RCC 7860 (cell line): ENCODE results near the gene U2AF2.

ENCODE experiments used
- DNase-seq: peaks from one replicate; pipeline ENCODE4 v3.0.0-alpha.2; 2015; ENCODE audit warnings: low spot score
- FAIRE-seq: peaks from 2 replicates; lab custom pipeline; 2012; peaks lifted over from hg19 to GRCh38; lab: Jason Lieb, UNC

Gene U2AF2

DNA sequence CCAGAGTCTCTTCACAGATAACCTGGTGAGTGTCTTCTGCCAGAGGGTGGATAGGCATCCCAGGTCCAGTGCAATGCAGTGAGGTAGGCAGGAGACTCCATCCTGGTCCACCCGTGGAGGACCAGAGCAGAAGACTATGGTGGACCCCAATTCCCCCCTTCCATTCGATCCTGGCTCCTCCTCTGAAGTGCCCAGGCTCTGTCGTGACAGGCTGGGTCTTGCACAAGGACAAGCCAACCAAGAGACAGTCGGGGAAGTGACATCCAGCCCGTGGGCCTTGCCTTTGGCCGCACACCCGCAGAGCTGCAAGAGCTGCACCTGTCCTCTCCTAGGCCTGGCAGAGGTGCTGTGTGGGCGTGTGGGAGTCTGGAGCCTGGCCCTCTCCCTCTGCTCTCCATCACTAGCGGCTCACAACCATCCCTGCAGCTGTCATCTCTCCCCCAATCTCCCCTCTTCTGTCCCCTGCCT lies 33.6 kb upstream of the U2AF2 start:
- DNase-seq (no peak), FAIRE-seq (no peak)

DNA sequence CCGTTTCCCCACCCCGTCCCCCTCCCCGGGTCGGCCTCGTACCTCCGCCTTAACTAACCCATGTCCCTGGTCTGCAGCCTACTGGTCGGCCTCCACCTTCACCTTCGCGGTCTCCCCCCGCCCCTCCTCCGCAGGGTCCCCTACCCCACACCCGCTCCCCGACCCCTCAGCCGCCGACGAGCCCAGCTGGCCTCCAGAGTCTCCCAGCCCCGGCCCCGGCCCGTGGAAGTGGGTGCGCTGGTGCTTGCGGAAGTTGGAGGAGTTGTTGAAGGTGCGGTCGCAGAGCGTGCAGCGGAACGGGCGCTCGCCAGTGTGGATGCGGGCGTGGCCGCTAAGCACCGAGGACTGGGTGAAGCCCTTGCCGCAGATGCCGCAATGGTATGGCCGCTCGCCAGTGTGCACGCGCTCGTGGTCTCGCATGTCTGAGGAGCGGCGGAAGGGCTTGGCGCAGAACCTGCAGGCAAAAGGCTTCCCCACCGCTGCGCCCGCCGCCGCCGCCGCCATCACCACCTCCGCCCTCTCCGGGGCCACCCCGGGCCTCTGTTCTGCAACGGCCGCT lies 33.1 kb upstream of the U2AF2 start:
- no peak for FAIRE-seq
- DNase-seq: no peak

GRCh38 chr19:55622242-55622969 lies 32.4 kb upstream of the U2AF2 start:
- no peak for DNase-seq
- FAIRE-seq: no peak

GRCh38 chr19:55623130-55623529 lies 31.7 kb upstream of the U2AF2 start:
- DNase-seq (no peak), FAIRE-seq (no peak)

GRCh38 chr19:55623561-55623960 lies 31.3 kb upstream of the U2AF2 start:
- DNase-seq (no peak), FAIRE-seq (no peak)

DNA sequence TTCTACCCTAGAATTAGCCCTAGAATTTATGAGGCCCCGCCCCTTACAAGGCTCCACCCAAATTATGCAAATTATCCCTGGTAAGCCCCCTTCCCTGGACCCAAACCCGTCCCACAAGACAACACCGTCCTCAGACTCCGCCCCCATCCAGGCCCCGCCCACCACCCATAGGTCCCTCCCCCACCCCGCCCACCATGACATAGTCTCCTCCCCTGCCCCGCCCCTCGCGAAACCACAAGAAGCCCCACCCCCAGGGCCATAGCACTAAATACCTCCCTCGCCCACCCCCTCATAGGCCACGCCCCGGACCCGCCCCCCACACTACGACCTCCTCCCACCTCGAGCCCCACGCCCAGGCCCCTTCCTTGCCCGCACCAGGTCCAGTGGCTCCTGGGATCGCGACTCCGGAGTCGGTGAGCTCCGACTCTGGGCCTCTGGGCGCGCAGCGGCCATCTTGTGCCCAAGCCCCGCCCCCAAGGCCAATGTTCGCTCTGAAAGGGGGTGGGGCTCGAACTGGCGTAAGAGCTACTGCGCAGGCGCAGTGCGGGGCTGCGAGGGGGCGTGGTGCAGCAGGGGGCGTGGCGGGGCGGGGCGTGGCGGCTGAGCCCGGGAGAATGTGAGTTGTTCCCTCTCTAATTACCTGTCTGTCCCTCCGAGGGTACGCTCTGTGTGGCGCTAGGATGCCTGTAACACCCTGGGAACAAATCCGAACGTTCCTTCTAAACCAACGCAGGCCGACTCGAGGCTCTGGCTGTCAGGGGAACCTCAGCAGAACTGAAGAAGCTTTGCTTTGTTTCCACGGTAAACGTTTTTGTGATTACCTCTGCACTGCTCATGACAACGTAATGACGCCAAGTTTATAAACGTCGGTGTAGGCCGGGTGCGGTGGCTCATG lies 30.5 kb upstream of the U2AF2 start, which contains the start of gene ZNF784:
Gene ZNF784 (minus strand): TSS at position 458 of the 895 bp plus-strand sequence. CDS start 5 bp downstream, at position 453.
- no peak for FAIRE-seq
- DNase-seq: peak; percentile 76

GRCh38 chr19:55625004-55625326 lies 29.9 kb upstream of the U2AF2 start:
- DNase-seq: no peak
- no peak for FAIRE-seq

DNA sequence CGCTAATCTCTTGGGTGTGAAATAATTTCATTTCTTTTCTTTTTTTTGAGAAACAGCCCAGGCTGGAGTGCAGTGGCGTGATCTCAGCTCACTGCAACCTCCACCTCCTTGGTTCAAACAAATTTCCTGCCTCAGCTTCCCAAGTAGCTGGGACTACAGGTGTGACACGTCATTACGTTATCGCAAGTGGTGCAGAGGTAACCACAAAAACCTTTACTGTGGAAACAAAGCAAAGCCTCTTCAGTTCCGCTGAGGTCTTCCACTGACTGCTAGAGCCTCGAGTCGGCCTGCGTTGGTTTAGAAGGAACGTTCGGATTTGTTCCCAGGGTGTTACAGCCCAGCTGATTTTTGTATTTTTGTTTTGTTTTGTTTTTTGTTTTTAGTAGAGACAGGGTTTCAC lies 28.5 kb upstream of the U2AF2 start:
- DNase-seq: no peak
- no peak for FAIRE-seq

- DNase-seq (peak; percentile 62), FAIRE-seq (no peak)
These were observed 22.4 kb upstream of the U2AF2 start for GRCh38 chr19:55632463-55632834.

DNA sequence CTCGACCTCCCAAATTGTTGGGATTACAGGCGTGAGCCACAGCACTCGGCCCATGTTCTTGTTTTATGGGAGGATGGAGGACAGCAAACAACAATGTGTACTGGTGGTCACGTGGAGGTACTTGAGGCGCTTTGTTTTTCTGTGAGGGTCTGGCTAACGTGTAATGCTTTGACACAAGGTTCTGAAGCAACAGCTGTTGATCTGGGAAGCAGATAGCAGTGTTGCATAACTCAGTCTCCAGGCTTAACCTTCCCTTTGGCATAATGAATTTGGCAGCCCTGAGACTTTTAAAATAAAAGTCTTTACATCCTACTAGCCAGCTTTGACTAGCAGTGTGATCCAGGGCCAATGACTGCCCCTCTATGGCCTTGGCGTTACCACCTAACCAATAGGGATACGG lies 21.0 kb upstream of the U2AF2 start:
- no peak for DNase-seq
- no peak for FAIRE-seq

DNA sequence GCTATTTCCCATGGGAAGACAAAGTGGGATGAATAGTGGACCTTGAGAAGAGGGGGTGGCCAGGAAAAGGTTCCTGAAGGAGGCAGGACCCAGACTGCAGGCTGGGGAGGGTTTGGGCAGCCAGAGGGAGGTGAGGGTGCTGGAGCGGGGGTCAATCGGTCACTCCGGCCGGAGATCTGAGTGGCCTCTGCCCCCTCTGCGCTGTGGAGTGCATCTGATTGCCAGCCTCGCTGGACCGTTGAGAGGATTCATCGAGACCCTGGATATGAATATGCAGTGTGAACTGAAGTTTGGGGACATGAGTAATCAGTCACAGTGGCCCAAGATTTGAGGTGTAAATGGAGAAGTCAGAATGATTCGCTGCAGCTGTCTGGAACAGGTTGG lies 19.5 kb upstream of the U2AF2 start:
- FAIRE-seq: no peak
- DNase-seq: no peak

- no peak for DNase-seq
These were observed 18.9 kb upstream of the U2AF2 start for GRCh38 chr19:55635856-55636440.

DNA sequence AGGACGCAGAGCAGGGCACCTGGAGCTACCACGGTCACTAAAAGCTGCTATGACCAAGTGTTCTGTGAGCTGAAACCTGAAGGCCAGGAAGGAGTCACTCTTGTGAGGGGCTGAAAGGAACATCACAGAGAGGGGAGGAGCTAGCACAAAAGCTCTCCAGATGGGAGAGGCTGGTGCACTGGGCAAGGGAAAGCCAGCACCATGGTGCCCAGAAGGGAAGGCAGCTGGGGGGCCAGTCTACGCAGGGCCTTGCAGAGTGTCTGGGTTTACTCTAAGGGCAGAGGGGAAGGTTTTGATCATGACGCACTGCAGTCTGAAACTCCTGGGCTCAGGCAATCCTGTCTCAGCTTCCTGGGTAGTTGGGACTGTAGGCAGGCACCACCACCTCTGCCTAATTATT lies 18.1 kb upstream of the U2AF2 start:
- no peak for DNase-seq
- FAIRE-seq: no peak

More at GRCh38 chr19:55635856-55636440, 18.9 kb upstream of the U2AF2 start:
- no peak for FAIRE-seq

DNA sequence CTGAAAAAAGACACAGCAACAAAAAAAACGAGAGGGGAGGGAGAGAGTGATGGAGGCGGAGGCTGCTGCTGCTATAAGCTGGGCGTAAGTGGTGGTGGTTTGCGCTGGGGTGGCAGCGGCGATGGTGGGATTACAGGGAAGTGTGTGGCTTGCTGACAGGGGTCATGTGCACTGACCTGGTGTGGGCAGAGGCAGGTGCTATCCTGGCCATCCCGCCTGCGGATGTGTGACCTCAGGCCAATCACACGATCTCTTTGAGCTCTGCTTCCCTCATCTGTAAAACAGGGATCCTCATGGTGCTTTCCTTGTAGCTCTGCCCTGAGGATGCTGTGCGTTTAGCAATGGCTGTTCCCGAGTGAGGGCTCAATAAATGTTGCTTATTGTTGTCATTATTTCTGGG lies 17.3 kb upstream of the U2AF2 start:
- DNase-seq (no peak), FAIRE-seq (no peak)

GRCh38 chr19:55638864-55639359 lies 15.9 kb upstream of the U2AF2 start:
- DNase-seq: no peak
- no peak for FAIRE-seq

DNA sequence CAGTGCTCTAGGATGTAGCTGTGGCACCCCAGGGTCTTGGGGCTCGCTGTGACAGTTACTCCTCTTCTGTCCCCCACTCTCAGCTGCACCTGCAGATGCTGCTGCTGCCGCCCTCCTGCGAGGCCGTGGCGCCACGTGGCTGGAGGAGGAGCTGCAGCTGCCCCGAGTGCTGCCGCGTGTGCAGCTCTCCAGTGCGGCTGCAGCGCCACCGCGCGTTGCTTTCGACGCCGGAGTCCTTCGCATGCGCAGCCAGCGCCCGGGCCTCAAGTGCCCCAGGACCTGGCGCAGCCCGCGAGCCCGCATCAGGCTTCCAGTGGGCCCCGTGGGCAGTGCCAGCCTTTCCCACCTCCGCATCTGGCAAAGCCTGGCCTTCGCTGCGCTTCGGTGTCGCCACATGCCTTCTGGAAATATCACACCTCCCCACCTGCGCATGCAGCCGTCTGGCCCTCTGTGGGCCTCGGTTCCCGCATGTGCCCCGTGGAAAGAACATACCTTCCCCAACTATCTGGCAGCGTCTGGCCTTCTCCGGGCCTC lies 14.7 kb upstream of the U2AF2 start:
- DNase-seq: no peak
- FAIRE-seq: no peak

DNA sequence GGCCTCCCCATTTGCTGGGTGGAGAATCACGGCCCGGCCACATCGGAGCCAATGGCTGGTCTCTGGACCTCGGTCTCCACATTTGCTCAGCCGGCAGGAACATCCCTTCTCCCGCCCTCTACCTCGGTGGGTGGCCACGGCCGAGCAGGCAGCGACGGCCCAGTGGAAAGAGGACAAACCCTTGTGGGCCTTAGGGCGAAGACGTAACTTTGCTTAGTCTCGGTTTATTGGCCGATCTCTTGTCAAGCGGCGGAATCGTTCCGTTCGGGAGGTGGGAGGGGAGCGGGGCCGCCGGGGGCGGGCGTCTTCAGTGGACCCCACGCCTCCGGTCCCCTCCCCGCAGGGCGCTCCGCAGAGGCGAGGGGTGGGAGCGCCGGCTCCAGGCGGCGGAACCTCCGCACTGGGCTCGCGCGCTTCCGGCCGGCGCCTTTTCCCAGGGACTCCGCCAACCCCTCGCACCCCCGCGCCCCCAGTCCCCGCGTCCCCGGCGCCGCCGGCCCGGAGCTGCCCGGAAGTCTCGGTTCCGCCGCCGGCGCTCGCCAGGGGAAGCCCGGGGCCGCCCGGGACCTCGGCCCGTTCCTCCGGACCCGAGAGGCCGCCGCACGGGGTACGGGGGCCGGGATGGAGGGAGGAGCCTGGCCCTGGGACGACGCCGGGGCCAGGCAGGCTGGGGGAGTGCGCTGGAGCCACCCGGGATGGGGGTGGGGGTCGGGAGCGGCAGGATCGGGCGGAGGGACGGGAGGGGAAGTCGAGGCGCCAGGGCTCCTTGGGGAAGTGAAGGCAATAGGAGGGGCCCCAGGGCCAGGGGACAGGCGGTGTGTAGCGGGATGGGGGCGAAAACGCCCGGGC lies 14.0 kb upstream of the U2AF2 start, which contains the start of gene ZNF580:
Gene ZNF580 (plus strand): TSS at position 426 of the 849 bp plus-strand sequence. CDS start 1,507 bp downstream, outside the sequence.
- FAIRE-seq (no peak), DNase-seq (peak; percentile 53)

DNA sequence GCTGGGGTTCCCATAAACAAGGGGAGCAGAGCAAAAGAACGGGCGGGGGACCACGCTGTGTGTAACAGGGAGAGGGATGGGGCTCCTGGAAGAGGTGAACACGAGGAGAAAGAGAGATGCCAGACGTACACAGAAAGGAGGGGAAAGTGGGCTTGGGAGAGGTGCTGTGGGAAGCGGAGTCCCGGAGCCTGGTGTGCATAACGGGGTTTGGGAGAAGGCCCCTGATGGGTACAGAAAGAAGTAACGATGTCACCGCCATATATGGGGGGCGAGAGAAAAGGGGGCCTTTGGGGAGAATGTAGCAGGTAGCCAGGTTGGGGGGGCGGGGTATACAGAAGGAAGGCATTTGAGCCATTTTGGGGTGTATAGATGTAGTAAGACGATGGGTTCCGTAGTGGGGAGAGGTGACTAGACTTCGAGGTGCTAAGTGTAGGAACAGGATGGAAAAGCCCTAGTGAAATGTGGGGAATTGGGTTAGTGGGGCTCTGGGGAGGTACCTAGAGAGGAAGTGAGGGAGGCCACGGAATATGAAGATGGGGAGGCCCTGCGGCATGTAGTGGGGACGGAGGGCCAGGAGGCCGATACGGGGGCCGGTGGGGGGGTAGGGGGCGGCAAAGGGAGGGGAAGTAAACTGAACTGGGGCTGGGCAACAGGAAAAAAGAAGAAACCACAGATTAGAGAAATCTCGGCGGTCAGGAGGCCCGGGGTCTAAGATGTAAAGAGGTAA lies 13.2 kb upstream of the U2AF2 start:
- FAIRE-seq: no peak

More for the DNA sequence above, 13.2 kb upstream of the U2AF2 start:
- no peak for DNase-seq
